Activated CD8-positive, alpha-beta memory T cell treated with anti-CD3 and anti-CD28 coated beads, Interleukin-2, amount 50 U/mL, for 1 hour (primary cell): Measurements from ENCODE around the gene CXCL6.

ENCODE experiments used
- DNase-seq: peaks from one replicate; pipeline ENCODE4 v3.0.0-alpha.2; 2020; ENCODE audit errors: extremely low read depth

The CXCL6 gene

DNA sequence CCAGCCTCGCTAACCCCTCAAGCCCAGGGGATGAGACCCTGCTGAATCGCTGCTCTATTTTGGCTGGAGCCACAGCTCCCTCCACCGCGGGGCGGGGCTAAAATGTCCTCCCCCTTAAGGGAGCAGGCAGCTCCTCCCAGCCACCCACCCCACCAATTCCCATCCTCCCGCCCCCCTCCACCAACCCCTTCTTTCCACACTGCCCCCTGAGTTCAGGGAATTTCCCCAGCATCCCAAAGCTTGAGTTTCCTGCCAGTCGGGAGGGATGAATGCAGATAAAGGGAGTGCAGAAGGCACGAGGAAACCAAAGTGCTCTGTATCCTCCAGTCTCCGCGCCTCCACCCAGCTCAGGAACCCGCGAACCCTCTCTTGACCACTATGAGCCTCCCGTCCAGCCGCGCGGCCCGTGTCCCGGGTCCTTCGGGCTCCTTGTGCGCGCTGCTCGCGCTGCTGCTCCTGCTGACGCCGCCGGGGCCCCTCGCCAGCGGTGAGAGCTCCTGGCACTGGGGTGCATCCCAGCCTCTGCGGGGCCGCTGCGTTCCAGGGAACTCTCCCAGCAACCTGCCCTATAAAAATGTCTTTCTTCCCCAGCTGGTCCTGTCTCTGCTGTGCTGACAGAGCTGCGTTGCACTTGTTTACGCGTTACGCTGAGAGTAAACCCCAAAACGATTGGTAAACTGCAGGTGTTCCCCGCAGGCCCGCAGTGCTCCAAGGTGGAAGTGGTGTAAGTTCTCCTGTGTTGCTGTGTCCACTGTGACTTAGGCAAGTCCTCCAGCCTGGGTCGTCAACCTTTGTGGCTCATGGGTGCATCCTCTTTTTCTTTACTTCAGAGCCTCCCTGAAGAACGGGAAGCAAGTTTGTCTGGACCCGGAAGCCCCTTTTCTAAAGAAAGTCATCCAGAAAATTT, at the start of gene CXCL6:
Gene CXCL6 (plus strand): TSS at position 306 of the 907 bp plus-strand sequence. CDS start 73 bp downstream, at position 379.
- DNase-seq: no peak

DNA sequence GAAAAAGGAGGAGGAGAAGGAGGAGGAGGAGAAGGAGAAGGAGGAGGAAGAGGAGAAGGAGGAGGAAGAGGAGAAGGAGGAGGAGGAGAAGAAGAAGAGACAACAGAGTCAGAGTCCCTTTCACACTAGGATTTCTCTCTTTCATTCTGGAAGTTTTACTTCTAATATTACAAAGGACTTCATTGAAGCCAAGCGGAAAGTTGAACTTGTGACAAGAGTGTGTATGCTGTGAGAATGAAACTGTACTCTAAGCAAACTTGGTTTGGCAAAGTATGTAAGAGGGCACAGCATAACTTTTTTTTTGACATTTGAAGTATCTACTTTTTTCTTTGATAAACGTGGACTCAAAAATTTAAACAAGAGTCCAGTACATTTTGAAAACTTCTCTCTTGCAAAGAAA, 48.1 kb upstream of the CXCL6 start:
- no peak for DNase-seq

DNA sequence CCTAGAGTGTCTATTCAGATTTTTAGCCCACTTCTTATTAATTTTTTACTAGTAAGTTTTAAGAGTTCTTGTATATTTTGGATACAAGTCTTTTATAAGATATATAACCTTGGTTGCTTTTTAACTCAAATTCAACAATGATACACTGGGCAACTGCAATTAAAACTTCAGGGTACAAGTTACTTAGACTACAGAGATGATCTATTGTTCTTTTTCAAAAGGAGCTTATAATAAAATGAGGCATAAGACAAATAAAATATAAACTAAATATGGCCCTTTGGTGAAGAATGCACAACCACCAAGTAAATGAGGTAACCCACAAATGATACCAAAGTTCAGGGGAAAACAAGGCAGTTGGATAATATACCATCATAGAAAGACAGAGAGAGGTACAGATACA, 37.6 kb upstream of the CXCL6 start:
- DNase-seq: no peak

- DNase-seq: no peak
Measured at GRCh38 chr4:73800206-73800605, 36.3 kb upstream of the CXCL6 start.

DNA sequence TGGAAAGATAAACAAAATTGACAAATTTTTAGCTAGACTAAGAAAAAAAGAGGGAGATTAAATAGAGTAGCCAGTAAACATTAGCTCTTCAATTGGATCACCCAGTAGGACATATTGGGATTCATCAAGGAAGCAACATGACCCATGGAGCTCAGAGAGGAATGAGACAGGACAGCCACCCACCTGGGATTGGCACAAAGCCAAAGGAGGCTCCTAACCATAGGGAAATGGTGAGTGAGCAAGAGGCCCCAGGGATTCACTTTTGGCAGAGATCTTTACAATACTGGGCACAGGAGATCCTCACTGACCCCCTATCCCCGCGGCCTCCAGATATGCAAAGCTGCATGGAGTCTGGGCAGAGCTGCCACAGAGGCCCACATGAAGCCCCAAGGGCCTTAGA, 34.8 kb upstream of the CXCL6 start:
- DNase-seq: no peak

DNA sequence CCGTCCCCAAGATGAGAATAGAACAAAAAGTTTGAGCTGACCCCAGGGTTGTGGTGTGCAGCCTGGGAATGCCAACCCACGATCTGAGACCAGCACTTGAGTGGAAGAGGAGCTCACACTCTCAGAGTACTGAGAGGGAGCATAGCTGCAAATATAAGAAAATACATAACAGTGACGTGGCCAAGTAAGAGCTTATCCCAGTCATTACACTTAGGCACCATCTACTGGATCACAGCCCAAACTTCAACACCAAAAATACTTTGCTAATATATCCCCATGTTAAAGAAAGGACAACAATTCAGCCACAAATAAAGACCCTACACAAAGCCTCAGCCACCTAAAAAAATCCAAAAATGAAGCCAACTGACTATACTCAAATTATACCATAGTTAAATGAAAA, 33.3 kb upstream of the CXCL6 start:
- DNase-seq: no peak

- DNase-seq: no peak
Measured at GRCh38 chr4:73810191-73810590, 26.3 kb upstream of the CXCL6 start.

- no peak for DNase-seq
Measured at GRCh38 chr4:73811841-73812240, 24.6 kb upstream of the CXCL6 start.

DNA sequence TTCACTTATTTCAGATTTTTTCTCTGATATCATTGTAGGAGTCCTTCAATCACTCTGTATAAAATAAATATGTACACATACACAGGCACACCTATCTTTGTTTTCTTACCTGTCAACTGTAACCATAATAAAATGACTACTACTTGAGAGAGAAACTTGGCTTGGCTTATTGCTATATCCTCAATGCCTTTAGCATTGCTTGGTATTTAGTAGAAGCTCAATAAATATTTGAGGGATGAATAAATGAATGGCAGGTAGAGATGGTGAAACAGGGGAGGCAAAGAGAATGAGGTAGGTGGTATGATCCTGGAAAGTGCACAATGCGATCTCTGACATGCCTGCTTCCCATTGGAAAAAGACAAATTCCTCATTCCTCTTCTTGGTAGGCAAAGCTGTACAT, 21.8 kb upstream of the CXCL6 start:
- DNase-seq: no peak

- DNase-seq: no peak
Measured at GRCh38 chr4:73815145-73815544, 21.3 kb upstream of the CXCL6 start.

DNA sequence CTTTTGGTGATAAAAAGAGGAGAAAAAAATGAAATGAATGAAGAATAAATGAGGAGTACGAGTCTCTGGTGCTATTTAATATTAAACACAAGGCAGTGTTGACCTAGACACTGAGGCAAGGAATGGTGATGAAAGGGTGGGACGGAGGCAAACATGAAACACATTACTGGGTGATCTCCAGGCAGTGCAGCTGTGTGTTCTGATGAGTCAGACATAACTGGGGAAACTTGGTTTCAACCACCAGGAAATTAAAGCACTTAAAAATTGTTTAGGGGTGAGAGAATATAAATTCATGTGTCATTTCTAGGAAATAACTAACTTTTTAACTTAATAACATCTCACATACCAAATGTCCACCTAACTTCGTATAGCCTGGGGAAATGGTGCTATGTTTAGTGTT, 19.7 kb upstream of the CXCL6 start:
- DNase-seq: no peak

GRCh38 chr4:73817341-73817740, 19.1 kb upstream of the CXCL6 start:
- no peak for DNase-seq

DNA sequence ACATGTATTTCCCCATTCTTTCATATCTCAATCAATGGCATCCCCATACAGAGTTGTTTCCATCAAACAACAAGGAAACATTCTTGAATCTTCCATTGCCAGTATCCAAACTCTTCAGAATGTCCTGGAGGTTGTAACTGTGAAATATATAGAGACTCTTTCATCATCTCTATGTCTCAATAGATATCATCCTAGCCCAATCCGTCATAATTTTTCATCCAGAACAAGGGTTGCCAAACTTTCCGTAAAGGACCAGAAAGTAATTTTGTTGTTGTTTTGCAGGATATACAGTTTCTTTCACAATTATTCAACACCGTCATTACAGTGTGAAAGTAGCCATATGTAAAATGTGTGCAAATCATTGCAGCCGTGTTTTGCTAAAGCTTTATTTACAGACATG, 15.2 kb upstream of the CXCL6 start:
- DNase-seq: no peak

DNA sequence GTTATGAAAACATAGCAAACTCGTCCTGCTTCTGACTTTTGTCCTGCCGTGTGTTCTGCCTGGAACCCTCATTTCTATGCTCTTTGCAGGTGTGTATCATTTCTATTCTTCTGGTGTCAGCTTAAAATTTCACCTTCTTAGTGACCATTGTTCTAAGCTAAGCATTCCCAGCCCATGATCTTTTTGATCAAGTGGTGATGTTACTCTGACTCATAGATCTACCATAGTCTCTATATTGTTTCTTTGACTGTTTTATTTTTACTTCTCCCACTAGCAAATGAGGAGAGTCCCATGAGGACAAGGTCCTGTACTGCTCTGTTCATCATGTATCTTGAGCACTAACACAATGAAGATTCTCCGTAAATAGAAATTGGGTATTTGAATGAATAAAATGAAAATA, 14.1 kb upstream of the CXCL6 start:
- no peak for DNase-seq

DNA sequence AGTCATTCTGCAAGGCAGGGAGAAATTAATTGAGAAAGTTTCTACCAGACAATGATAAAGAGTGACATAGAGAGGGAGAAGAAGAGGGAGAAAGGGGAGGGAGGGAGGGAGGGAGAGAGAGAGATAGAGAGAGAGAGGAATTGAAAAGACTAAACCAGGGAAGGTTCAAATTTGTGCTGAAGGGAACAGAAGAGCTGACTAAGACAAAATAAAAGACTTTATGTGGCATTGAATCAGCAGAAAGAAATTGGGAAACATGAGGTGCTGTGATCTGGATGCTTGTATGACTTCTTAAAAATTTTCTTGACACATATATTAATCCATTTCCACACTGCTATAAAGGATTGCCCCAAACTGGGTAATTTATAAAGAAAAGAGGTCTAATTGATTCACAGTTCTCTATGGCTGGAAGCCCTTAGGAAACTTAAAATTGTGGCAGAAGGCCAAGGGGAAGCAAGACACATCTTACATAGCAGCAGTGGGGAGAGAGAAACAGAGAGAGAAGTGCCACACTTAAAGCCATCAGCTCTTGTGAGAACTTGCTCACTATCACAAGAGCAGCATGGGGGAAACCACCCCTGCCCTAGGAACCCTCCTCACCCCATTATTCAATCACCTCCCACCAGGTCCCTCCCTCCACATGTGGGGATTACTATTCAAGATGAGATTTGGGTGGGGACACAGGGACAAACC, 13.5 kb upstream of the CXCL6 start:
- DNase-seq: no peak

- no peak for DNase-seq
Measured at GRCh38 chr4:73823760-73824159, 12.7 kb upstream of the CXCL6 start.

- DNase-seq: no peak
Measured at GRCh38 chr4:73828956-73829355, 7.5 kb upstream of the CXCL6 start.

GRCh38 chr4:73831569-73831968, 4.9 kb upstream of the CXCL6 start:
- DNase-seq: no peak

DNA sequence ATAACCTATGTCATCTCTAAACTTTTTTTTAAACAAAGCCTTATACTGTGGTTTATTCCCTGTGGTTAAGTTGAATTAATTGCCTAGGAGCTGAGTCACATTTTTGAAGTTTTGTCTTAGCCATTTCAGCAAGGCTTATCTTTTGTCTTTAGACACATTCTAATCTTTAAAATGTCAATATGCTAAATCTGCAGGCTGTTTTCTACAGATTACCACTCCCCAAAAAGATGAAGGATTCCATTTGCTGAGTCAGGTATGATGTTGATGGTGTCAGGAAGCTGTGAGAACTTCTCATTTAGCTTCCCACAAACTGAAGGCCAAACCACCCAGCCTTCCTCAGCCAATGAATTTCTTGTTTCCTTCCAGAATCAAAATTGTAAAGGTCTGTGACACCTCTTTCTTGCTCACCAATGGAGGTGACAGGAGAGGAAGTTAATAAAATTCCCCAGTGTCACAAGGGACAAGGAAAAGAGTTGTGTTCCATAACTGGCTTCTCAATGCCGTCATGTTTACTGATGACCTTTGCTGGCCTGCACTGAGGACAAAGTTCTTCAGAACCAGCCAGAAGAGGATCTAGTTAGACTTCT, 3.7 kb upstream of the CXCL6 start:
- no peak for DNase-seq

DNA sequence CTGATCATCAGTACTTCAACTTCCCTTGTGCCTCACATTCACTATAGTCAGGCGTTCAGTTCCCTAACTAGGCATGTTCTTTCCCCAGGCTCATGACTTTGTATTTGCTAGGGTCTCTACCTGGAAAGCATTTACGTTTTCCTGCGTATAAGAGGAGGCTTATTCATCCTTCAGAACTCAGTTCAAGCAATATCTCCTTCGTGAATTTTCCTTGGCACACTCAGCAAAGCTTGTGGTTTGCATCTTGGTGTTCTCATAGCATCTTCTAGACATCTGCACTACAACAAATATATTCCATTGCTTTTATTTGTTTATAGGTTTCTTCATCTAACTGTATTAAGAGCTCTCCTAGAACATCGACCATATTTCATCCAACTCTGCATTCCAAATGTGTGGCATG, 2.6 kb downstream of the CXCL6 start:
- DNase-seq: no peak

- no peak for DNase-seq
Measured at GRCh38 chr4:73839715-73840114, 3.2 kb downstream of the CXCL6 start.

- no peak for DNase-seq
Measured at GRCh38 chr4:73841243-73841925, 4.9 kb downstream of the CXCL6 start.
